Measurements from ENCODE around the gene CDYL.
"Not testable (repeated sequence)": the region's sequence is repeated elsewhere in the genome, so short reads cannot be mapped to it uniquely, and the experiment has no call there.

CDYL gene

GRCh38 chr6:4848382-4849068 is 72.3 kb downstream of the CDYL start:
- no peak for DNase-seq

- no peak for DNase-seq
These were observed 73.2 kb downstream of the CDYL start for GRCh38 chr6:4849226-4850022.

- no peak for DNase-seq
These were observed 74.8 kb downstream of the CDYL start for GRCh38 chr6:4851035-4851434.

- not testable (repeated sequence) for DNase-seq
These were observed 76.0 kb downstream of the CDYL start for GRCh38 chr6:4852186-4852585.

GRCh38 chr6:4852938-4853337 is 76.7 kb downstream of the CDYL start:
- DNase-seq: no peak

- DNase-seq: no peak
These were observed 77.1 kb downstream of the CDYL start for GRCh38 chr6:4853349-4853748.

GRCh38 chr6:4853782-4854511 is 77.7 kb downstream of the CDYL start:
- no peak for DNase-seq

GRCh38 chr6:4856785-4857184 is 80.6 kb downstream of the CDYL start:
- DNase-seq: no peak

- DNase-seq: no peak
These were observed 82.2 kb downstream of the CDYL start for GRCh38 chr6:4858194-4859015.

GRCh38 chr6:4860387-4860786 is 84.2 kb downstream of the CDYL start:
- DNase-seq: no peak

GRCh38 chr6:4861564-4861963 is 85.4 kb downstream of the CDYL start:
- DNase-seq: no peak

- no peak for DNase-seq
These were observed 88.3 kb downstream of the CDYL start for GRCh38 chr6:4864519-4864918.

- not testable (repeated sequence) for DNase-seq
These were observed 88.8 kb downstream of the CDYL start for GRCh38 chr6:4865006-4865405.

- DNase-seq: no peak
These were observed 94.8 kb downstream of the CDYL start for GRCh38 chr6:4870821-4871494.

GRCh38 chr6:4871825-4872224 is 95.6 kb downstream of the CDYL start:
- no peak for DNase-seq

- no peak for DNase-seq
These were observed 96.6 kb downstream of the CDYL start for GRCh38 chr6:4872841-4873240.

- DNase-seq: no peak
These were observed 97.7 kb downstream of the CDYL start for GRCh38 chr6:4873928-4874327.

- DNase-seq: no peak
These were observed 103.6 kb downstream of the CDYL start for GRCh38 chr6:4879741-4880275.

- DNase-seq: no peak
These were observed 104.2 kb downstream of the CDYL start for GRCh38 chr6:4880363-4880762.

GRCh38 chr6:4883298-4883697 is 107.1 kb downstream of the CDYL start:
- DNase-seq: no peak

GRCh38 chr6:4884646-4885340 is 108.6 kb downstream of the CDYL start:
- DNase-seq: no peak
